ENCODE results near the gene SEZ6.

DNA sequence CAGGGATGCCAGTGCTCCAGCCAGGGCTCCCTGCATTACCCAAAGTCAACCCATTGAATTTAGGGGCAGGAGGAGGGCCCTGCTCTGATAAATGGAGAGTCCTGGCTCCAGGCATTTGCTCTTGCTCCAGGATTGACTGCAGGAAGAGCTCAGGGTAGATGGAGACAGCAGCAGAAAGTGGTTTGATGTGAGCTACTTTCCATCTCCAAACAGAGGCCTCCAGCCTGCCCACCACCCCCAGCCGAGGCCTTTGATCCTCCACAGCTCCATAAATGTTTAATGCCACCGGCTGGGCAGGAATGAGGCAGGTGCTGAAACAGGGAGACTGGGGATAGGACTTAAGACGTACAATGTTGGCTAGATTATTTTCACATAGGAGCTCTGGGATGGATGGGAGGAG, 4.3 kb upstream of the SEZ6 start:
- TF ChIP-seq, protein P1, sequence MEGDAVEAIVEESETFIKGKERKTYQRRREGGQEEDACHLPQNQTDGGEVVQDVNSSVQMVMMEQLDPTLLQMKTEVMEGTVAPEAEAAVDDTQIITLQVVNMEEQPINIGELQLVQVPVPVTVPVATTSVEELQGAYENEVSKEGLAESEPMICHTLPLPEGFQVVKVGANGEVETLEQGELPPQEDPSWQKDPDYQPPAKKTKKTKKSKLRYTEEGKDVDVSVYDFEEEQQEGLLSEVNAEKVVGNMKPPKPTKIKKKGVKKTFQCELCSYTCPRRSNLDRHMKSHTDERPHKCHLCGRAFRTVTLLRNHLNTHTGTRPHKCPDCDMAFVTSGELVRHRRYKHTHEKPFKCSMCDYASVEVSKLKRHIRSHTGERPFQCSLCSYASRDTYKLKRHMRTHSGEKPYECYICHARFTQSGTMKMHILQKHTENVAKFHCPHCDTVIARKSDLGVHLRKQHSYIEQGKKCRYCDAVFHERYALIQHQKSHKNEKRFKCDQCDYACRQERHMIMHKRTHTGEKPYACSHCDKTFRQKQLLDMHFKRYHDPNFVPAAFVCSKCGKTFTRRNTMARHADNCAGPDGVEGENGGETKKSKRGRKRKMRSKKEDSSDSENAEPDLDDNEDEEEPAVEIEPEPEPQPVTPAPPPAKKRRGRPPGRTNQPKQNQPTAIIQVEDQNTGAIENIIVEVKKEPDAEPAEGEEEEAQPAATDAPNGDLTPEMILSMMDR (IDR thresholded peaks at IDR 0.05 in 8 of 11, conservative IDR thresholded peaks at IDR 0.05 in 3 of 11): no peak
- TF ChIP-seq POLR2AphosphoS5 (IDR thresholded peaks at IDR 0.05) (no peak), POLR2A (IDR thresholded peaks at IDR 0.05) (no peak)

Data from spleen (tissue), 7 donors.